NCI-H128 (cell line): ENCODE results near the gene SCRN1.
A peak's percentile ranks its signal among the peaks of the same experiment; 100 is the strongest.

ENCODE experiments used
- DNase-seq: peaks from one replicate; lab custom pipeline; 2025; ENCODE audit not compliant: unreplicated experiment; lab: John Stamatoyannopoulos, UW

Gene SCRN1

DNA sequence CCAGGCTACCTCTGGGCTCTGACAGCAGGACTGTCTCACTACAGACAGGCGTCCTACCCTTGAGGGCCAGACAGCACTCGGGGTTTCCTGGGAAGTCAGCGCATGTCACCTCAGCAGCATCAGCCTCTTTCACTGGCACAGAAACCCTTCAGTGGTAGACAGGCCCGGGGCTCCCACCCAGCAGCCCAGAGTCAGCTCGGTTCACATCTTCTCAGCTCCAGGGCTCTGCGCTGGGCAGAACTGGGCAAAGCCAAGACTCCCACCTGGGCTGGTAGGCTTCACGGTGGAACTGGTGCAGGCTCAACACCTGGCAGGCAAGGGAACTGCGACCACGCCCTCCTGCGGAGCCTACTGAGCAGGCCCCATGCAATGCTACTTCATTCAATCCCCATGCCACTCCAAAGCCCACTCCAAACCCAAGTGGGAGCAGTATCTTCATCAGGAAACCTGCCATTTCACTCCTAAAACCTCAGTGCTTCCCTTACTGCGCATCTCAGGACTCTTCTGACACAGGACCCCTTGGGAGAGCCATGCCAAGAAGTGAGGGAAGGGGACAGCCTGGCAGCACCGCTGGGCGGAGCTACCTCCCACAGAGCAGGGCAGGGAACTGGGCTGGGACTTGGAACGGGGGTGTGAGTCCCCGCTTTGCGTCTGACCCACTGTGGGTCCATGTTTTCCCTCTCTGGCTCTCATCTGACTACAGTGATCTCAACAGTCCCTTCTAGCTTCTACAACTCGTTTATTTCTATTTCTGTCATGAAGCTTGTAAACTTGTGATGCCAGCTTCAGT is 60.4 kb downstream of the SCRN1 start:
- DNase-seq = no peak

DNA sequence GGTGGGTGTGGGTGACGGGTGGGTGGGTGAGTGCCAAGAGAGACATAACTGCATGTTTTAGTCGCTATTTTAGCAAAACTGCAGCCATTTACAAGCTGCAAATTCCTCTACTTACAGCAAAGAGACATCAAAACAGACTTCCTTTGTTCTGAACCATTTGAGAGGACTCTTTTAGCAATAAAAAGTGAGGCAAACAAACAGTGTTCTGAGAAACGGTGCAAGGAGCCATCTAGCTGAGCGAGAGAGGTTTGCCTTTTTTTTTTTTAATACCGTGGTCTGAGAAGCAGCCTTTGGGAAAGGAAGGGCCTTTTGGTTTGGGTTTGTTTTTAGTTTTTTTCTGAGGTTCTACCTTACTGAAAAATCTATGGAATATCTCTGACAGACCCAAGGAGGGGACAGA is 62.9 kb downstream of the SCRN1 start:
- DNase-seq = no peak

DNA sequence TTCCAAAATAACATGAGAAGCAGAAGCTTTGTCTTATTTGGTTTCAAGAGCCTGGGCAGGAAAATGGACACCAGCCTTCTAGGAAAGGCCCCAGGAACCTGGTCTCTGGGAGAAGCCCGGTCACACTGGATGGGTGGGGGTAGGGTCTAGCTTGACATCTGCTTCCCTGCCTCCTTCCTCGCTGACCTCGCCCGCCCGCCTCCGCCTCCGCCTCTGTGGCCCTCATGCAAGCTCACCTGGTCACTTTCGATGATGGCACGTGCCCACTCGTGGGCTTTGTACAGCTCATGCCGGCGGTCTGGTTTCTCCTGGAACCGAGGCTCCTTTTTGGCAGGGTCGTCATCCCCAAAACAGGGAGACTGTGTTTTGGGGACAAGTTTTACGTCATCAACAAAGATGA is 63.4 kb downstream of the SCRN1 start:
- DNase-seq = no peak

DNA sequence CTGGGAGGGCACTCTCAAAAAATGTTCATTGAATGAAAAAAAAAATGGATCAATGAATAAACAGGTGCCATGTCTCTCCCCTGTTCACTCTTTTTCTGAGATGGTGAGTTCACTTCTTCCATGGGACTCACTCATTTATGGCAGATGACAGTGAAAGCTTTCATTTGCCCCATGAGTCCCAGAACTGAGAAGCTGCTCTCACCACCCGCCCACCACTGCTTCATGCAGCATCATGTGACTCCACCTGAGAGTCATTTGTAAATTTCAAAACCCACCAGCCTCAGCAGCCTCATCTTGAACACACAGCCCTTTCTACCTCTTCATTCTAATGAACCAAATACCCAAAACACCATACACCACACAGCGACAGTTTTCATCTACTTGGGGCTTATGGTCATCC is 64.9 kb downstream of the SCRN1 start:
- no peak for DNase-seq

DNA sequence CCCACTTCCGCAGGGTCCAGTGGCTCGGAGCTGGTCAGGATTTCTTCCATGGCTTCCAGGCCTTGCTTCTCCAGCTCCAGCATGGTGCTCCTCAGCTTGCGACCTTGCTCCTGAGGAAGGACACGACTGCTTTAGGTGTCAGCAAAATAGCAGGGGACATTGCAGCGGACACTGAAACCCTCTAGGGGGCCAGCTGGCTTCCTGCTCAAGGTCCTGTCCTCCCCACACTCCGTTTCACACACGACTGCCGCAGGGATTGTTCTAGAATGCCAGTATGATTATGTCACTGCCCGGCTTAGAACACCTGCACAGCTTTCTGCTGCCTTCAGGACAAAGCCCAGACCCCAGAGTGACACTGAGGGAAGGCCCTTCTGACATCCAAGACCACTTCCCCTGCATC is 65.6 kb downstream of the SCRN1 start:
- no peak for DNase-seq

DNA sequence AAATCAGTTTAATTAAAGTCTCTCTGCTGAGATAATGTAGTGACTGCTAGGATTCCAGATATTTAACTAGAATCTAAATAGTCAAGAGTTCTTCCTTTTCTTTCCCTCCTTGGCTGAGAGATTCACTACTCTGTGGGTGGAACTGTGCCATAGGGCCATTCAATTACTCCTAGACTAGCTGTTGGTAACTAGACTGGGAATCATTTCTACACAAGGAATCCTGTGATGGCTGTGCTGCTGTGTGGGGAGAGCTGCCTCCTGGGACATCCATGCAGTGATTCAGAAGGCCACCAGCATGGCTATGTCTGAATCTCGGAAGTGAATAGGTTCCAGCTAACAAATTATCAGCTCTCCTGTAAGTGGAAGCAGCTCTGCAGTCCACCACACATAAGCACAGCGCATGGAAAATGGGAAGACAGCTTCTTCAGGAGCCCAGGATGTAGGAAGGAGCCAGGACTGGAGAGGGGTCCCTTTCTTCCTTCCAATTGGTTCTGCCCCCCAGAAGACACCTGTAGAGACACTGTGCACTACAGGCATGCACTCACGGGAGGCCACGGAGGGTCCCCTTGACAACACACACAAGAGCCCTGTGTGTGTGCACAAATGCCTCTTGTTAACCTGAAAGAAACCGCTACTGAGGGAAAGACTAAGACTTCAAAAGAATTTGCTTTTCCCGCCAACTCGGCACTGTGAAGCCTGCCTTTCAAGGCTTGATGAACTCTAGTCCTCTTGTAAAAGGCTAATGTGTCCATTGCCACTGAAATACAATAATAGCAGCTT is 66.5 kb downstream of the SCRN1 start:
- DNase-seq = no peak

DNA sequence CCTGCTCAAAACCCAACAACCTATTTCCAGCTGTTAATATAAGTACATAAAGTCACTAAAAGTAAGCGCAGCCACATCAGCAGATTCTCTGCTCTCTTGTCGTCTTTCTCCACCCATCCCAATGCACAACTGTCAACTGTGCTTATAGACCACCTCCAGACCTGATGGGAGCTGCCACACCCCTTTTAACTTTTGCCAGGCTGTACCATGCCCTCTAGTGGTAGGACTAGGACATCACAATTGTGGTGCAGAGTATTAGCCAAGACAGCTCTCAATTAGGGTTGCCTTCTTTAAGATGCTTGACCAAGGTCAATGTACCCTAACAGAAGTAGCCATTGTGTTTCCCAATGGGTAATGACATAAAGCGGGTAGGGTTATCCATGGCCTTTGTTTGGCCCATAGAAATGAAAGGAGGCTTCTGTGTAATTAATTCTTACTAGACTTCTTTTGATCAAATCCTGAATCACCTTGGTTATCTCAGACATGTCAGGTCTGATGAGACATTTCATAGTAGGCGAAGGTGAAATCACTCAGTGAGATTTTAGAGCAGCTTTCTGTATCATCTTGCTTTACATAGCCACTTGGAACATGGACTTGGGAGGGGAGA is 68.1 kb downstream of the SCRN1 start:
- peak; percentile 59 for DNase-seq

DNA sequence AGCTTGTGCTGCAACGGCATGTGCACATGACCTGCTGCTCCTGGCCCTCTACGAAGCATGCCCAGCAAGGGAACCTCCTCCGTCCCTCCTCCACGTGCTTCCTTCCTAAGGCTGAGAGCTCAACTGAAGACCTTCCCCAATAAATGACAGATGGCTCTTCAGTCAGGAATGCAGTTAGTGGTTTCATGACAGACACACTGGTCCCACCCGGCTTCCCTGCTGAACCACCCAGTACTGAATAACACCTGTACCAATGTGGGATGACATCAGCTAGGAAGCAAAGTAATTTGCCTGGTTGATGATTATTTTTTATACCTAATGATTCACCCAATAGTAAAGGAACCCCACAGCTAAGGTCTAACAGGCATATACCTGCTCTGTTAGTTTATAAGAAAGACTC is 69.1 kb downstream of the SCRN1 start:
- no peak for DNase-seq

DNA sequence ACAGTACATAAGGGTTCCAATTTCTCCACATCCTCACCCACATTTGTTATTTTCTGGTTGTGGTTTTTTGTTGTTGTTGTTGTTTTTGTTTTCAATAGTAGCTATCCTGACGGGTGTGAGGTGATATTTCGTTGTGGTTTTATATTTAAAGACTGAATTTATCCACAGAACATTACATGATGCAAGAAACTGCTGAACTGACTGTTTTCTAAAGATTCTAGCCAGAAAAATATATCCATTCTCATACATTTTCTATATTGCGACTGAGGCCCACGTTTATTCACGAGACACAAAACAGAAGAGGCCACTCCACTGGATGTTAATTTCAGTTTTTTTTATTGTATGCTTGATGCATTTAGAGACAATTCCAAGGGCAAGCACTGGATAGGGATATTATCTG is 69.8 kb downstream of the SCRN1 start:
- DNase-seq = no peak

DNA sequence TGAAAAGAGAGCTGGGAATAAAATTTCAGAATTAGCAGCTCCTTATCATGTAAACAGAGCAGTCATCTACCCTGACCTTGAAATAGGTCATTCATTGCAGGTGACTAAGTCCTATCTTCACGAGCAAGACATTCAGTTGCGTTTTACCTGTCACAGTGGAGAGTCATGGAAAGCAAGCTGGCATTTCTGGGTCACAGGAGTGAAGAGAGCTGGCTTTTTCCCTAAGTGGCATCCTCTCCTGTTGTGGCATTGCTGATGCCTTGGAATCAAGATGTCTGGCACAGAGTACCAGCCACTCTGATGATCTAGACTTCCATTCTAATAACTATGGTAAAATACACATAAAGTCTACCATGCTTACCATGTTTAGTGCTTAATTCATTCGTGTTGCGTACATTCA is 70.8 kb downstream of the SCRN1 start:
- DNase-seq = no peak

DNA sequence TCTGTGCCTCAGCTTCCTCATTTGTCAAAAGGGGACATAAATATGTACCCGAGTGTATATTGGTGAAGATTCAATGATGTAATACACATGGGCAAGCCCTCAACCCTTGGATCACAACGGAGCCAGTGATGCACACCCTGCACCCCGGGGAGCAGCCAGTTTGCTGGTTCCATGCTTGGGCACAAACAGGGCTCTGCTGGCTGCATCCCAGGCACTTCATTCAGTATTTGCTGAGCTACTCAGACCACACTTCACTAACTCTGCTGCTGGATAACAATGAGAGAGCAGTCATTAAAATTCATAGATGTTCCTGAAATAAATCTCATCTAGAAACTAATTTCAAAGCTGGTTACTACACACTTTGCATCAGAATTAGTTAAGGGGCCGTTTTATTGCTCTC is 72.0 kb downstream of the SCRN1 start:
- DNase-seq = no peak

DNA sequence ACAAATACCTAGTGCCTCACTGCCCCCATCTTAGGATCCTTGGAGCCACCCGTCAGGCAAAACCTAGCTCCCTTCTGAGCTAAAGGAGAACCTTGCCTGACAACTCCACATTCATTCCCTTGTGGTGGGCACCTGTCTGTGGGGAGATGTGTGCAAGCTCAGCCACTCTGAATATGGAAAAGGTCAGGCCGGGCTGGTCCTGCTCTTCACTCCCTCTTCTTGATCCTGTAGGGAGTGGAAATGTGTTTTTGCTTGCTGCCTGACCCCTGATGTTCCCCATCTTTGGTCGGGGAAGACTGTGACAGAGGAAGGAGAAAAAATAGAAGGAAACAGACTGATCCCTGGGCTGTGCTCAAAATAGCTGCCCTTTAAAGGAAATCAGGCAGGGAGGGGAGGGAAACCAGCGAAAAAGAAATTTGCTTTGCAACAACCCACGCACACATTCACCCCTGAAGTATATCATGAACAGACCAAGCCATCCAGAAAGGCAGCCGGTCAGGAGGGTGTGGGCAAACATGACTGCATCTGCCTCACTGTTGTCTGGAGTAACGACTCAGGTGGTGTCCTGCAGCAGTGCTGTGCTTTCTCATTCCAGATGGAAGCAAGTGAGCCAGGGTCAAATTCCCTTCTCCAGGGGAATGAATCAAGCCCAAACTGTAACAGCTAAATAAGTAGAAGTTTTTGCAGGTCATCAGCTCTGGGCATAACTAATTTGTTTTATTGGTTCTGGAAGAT is 74.0 kb downstream of the SCRN1 start:
- no peak for DNase-seq

DNA sequence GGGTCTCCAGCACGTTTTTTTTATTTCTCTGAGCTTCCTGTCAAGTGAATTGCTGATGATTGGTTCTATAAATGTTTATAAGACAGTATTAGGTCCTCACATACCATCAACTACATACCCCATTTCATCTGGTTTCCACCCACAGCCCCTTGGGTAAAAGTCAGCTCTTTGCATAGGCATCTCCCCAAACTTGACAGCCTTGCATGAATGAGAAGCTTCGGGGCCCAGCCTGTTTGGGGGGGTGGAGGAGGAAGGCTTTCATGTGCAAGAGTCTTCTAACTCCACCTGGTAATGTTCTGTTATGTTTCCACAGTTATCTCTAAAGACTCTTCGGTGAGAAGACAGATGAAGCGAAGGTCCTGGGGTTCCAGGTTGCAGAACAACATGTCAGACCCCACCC is 75.4 kb downstream of the SCRN1 start:
- DNase-seq = no peak

DNA sequence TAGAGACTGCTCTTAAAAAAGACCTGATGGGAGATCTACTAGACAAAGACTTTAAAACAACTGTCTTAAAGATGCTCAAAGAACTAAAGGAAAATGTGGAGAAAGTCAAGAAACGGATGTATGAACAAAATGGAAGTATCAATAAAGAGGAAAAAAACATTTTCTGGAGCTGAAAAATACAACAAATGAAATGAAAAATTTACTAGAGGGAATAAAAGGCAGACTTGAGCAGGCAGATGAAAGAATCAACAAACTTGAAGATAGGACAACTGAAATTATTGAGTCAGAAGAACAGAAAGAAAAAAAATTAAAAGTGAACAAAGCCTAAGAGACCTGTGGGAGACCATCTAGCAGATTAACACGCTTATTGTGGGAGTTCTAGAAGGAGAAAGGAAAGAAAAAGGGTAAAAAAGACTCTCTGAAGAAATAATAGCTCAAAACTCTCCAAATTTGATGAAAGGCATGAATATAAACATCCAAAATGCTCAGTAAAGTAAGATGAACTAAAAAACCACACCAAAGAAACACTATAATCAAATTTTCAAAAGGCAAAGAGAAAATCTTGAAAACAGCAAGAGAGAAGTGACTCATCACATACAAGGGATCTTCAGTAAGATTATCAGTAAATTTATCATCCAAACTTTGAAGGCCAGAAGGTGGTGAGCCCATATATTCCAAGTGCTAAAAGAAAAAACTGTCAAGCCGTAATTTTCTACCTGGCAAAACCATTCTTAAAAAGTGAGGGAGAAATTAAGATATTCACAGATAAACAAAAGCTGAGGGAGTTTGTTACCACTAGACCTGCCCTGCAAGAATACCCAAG is 83.2 kb downstream of the SCRN1 start:
- no peak for DNase-seq

DNA sequence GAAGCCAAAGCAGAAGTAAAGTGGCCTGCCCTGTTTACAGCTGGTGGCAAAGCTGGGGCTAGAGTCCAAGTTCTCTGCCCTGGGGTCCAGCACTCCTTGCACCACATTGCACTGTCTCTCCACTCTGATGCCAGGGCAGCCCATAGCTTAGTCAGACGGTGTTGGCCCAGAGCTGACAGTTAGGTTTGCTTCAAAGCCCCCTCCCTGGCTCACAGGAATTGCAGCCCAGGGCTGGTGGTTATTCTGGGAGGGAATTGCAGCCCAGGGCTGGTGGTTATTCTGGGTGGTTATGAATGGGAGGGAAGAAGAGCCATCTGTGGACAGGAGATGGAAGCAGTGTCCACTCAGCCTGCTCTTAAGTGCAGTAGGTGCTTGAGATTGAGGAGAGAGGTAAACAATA is 88.9 kb downstream of the SCRN1 start:
- no peak for DNase-seq

DNA sequence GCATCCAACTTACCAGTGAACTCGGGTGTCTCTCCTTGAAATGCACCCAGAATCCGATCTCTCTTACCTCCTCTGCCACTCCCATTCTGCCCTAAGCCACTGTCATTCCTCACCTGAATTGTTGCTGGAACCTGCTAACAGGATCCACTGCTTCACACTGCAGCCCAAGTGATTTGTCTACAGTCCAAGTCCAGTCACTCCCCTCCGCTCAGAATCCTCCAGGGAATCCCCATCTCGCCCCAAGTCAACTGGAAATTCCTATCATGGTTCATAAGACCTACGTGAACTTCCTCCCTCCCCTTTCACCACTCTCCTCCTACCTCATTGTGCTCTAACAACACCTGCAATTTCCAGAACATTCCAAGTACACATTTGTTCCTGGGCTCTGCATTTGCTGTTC is 91.3 kb downstream of the SCRN1 start:
- no peak for DNase-seq

DNA sequence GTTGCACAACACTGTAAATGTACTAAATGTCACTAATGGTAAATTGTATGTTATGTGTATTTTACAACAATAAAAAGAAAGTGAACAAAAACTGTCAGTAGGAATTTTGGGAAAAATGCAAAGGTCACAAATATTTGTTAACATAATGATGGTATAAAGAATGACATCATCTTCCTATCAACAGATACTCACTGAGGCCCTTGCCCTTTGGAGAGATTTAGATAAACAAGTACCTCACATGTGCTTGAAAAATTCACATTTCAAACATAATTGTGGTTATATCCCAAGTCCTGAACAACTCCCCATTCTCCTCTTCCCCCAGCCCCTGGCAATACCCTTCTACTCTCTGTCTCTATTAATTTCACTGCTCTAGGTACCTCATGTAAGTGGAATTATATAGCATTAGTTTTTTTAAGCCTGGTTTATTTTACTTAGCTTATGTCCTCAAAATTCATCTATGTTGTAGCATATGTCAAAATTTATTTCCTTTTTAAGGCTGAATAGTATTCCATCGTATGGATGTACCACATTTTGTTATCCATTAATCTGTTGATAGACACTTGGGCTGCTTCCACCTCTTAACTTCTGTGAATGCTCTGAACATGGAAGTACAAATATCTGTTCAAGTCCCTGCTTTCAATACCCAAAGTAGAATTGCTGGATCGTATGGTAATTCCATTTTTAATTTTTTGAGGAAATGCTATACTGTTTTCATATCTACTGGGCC is 92.8 kb downstream of the SCRN1 start:
- DNase-seq = no peak

DNA sequence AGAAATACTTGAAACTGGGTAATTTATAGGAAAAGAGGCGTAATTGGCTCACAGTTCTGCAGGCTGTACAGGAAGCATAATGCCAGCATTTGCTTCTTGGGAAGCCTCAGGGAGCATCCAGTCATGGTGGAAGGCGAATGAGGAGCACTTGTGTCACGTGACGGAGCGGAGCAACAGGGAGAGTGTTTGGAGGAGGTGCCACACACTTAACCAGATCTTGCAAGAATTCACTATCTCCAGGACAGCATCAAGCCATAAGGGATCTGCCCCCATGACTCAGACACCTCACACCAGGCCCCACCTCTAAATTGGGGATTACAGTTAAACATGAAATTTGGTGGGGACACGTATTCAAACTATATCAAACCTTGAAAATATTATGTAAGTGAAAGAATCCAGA is 94.0 kb downstream of the SCRN1 start:
- DNase-seq = no peak

DNA sequence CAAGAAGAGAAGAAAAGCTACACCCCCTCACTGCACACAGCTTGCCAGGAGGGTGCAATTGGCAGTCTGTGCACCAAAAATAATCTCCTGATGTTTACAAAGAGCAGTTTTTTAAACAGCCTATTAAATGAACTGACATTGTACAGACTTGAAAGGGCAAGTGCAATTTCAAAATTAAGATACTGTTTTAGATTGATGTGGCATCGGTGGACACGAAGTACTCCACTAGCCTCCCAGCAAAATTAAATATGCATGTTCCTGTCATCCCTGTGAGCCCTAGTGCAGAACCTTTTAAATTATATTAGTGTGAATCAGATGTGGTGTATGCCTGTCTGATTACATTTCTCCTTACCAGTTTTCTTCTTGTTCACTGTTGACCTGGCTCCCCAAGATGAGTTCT is 95.3 kb downstream of the SCRN1 start:
- DNase-seq = no peak

DNA sequence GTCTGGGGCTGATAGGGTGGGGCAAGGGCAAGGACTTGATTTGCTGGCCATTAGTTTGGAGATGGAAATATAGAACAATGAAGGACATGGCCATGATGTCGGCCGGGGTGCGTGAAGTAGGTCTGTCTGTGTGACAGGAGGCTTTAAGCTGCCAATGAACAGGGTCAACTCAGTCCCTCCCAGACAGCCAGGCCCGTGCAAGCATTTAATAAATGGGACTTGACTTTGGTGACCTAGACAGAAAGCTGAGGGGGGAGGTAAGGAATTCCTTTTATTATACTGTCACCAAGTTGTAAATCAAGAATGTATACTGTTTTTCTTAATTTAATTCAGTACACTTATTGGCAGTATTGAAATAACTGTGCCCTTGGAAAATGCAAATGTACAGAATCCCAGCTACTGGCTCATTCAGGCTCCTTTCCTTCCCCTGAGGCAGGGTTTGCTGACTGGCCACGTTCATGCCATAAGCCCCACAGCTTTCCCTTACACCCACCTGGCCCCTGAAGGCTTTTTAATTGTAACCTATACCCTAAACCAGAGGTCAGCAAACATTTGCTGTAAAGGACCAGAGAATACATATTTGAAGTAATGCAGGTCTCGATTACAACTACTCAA is 96.1 kb downstream of the SCRN1 start:
- DNase-seq = no peak
